Glomerular endothelial cell (primary cell): ENCODE results near the gene C8B. TPM values are rescaled to one million over a fixed set of nuclear protein-coding genes. Genes with fewer than 3 reads are reported as not detected.

Experiments used
- DNase-seq: peaks from one replicate; pipeline ENCODE4 v3.0.0-alpha.2; 2011; ENCODE audit warnings: low read depth, low spot score; ENCODE audit errors: extremely low read depth
- total RNA-seq: library from RNA; depleted of rRNA; stranded (reverse); fragments of >200 nt; gene quantifications from 2 replicates; pipeline ENCODE4 v1.2.3, GENCODE V29; 2015

C8B gene
- total RNA-seq, 1 donor from 2014 or later, result not detected

DNA sequence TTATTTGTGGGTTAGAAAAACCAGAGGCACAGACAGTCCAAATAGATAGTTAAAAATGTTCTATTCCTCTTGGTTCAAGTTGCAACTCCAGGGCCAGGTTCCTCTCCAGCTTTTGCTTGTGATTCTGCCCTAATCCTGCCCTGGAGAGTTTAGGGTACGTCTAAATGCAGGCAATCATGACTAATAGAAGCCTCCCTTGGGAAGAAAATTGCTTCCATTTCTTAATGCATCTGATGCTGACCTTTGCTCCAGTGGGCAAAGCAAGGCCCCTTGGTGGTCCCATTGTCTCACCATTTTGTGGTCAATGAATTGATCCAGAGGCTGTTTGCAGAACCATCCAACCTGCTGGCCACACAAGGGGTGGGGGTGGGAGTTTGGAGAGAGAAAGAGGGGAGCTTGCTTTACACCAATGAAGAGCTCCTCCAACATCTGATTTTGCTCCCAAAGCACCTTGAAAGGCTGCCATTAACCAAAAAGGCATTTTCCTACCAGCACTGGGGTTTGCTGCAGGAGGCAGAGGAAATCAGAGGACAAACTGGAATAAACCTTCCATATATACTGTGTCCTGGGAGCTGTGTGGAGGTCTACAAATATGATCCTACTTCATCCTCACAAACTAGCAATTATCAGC is 31.3 kb downstream of the C8B start:
- DNase-seq, result no peak

DNA sequence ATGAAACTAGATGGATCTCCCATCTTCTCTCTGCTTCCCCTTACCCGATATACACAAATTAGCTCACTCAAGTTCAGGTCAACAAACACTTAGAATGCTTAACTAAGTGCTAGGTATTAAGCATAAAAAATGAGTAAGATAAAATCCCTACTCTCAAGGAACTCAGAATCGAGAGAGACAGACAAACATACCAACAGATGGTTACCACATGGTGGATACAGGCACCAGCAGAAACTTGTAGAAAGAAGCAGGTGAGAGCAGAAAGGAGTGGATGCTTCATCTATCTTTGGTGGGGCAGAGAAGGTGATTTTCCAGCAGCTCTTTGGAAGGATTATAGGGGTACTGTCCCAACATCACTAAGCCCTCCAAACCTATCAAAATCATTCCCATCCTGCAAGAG is 32.2 kb downstream of the C8B start:
- no peak for DNase-seq

DNA sequence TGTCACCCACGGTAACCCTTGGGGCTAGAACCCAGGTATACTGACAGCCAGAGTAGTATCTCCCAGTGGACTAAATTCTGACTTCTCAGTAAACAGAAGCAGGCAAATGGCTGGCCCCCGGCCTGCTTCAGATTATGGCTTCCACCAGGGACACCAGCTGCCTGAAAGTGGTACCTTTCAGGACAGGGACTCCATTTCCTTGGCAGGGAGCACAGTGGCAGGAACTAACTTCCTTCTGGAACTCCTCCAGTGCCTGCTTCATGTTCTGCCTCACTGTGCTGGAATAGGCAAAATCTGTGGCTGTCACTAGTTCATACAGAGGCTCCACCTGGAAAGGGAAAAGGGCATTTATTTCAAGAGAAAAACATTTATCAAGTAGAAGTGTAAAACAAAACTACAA is 32.7 kb downstream of the C8B start:
- DNase-seq, result no peak

DNA sequence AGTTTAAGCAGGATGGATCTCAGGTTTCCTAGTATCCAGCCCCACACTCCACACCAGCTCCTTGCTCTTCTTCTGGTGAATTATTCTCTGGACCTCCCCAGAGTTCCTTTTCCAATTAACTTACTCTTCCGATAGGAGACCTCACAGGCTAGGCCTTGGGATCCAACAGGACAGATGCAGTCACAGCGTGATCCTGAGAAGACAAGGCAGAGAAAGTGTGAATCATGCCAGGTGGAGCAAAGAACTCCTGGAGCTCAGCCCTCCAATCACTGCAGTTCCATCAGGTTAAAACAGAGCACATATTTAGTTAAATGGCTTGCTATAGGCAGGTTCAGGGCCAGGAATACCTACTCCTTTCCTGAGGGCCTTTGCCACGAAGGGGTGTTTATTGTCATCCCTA is 34.1 kb downstream of the C8B start:
- DNase-seq, result no peak

DNA sequence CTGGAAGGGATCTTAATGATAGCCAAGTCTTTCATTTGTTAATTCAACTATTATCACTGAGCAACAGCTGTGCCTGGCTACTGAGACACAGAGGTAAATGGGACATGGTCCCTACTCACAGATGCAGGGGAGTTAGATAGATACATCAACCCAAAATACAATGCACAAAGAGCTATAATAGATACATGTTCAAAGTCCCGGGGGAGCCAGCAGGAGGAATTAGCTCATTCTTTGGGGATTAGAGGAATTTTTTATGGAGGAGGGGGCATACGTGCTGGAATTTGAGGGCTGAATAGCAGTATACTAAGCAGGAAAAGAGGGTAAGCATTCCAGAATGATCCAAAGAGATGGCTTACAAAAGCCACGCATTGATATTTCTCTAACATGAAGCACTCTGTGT is 34.6 kb downstream of the C8B start:
- no peak for DNase-seq

DNA sequence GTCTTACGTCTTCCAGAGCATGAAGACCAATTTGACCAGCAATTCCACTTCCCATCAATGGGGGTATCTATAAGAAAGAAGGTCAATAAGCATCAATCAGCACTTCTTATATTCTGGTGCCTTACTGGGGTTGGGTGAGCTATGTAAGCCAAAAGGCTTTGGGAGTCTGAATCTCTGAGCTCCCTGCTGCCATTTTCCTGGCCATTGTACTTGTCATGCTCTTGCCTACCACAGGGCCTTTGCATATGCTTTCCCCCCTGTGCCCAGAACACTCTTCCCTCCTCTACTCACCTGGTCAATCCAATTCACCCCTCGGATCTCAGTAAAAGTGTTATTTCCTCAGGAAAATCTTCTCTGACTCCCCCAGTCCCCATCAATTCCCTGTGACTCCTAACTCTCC is 36.3 kb downstream of the C8B start:
- DNase-seq, result no peak

DNA sequence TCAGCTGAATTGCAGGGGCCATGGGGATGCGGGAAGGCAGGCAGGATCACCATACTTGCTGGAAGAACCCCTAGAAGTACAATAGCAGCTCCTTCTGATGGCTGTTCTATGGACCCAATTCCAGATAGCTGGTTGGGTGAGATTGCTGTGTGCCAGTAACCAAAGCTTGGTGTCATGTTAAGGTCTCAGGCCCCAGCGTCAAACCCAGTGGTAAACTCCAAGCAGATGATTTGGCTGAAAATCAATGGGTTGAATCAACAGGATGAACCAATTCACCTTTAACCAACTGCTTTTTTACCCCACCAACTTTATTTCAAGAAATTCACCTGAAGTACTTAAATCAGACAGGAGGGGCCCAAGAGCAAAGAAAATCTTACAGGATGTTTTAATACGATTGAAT is 37.8 kb downstream of the C8B start:
- DNase-seq, result no peak

DNA sequence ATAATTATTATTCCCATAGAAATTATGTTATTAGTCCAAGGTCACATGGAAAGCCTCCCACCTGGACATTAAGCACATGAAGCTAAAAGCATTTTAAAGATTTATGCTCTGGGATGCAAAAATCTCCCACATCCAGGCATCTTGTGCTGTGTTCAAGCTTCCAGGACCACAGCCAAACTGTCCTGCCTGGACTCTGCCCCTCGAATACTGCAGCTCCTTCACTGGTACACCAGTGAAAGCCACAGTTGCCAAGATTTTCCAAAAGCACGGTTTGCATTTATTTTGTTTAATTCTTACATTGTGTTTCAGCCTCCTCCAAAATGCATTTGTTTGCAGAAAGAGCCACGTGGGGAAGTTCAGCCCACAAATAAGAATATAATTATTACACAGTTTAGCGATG is 38.6 kb downstream of the C8B start:
- DNase-seq, result no peak

DNA sequence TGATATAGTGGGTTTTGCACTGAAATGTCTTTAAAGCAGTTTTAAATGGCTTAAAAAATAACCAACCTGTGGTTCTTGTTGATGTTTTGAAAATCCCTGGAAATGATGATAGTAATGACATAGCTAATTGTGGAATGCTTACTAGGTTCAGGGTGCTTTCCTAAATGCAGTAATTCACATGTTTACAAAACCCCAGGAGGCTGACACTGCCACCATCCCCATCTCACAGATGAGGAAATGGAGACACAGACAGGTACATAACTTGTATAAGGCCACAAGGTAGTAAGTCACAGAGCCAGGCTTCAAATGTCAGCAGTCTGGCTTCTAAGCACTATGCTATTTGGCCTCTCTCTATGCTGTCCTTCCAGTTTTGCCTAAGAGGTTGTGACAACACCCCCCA is 40.6 kb downstream of the C8B start:
- no peak for DNase-seq

DNA sequence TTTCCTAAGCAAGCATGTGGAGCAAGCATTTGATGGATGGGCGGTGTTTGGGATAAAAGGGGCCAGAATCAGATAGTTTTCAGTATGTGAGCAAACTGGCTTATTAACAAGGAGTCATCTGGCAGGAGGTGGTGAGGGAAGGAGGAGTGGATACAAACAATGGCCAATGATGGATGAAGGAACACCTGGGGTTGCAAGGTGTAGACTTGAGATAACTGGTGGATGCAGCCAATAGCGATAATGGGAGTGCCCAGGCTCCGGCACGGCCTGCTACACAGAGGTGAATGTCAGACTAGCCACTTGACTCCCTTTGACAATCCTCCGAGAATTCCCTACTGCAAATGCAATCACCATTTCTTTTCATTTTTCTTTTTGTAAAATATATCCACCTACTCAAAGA is 41.7 kb downstream of the C8B start:
- DNase-seq, result no peak

DNA sequence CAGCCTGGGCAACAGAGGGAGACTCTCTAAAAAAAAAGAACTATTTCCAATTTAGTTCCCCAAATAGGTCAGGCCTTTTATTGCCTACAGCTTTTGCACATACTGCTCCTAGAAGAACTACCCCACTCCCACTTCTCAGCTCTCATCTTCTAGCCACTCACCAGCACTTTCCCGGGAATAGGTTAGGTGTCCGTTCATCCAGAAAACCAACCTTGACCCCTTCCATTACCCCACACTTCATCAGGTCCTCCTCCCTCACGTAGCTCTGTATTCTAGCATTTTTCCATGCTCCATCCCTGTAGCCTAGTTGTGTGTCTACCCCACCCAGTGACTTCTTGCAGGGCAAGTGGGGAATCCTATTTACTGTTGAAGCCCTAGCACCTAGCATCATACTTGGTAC is 42.6 kb downstream of the C8B start:
- no peak for DNase-seq

DNA sequence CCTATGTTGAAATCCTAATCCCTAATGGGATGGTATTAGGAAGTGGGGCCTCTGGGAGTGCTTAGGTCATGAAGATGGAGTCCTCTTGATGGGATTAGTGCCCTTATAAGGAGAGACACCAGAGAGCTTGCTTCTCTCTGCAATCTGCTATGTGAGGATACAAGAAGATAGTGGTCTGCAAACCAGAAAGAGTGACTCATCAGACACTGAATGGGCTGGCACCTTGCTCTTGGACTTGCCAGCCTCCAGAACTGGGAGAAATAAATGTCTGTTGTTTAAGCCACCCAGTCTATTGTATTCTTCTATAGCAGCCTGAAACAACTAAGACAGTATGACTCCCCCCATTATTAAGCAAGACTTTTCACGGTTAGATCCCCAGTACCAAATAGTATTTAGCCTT is 43.3 kb downstream of the C8B start:
- DNase-seq, result no peak

DNA sequence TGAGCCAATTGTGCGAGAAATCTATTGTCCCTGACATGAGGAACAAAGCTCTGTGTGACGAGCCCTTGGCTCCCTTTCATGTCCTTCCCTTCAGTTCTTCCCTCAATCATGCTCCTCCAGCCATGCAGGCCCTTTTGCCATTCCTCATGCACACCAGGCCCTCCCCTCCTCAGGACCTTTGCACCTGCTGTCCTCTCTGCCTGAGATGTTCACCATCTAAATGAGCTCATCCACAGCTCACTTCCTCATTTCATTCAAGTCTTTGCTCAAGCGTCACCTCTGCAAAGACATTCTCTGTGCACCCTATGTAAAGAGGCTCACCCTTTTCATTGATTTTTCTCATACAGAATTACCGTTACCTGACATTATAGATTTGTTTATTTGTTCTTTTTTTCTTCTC is 43.7 kb downstream of the C8B start:
- no peak for DNase-seq

DNA sequence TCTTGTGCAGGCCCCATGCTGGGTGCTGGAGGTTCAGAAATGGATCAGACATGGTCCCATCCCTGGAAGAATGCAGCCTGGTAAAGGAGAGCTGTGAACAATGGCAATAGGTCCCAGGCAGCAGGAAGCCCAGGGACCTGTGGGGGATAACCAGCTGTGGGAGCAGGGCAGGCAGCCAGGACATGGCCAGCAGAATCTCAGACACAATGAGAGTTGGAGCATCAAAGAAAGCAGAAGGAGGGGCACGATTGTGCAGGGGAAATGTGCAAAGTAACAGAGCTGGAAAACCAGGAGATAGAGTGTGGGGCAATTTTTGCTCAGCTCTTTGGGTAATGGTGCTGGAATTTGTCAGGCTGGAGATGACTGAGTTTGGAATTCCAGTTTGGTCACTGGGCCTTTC is 44.3 kb downstream of the C8B start:
- DNase-seq, result no peak

DNA sequence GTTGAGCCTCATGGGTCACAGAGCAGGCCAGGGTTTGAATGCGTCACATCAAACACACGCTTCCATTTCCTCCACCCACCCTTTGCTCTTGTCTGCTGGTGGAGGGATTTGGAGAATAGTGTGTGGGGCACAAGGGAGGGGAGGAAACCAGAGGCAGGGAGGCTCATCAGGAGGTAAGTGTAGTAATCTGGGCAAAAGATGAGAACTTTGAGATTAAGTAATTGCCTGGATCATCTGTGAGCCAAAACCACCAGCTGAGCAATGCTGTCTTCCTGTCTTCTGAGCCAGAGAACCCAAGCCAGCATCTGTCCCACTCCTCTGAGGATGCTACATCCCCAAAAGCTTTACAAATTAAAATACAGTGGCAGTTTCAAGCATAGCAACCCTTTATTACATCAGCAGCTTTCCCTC is 45.2 kb downstream of the C8B start:
- DNase-seq, result no peak

DNA sequence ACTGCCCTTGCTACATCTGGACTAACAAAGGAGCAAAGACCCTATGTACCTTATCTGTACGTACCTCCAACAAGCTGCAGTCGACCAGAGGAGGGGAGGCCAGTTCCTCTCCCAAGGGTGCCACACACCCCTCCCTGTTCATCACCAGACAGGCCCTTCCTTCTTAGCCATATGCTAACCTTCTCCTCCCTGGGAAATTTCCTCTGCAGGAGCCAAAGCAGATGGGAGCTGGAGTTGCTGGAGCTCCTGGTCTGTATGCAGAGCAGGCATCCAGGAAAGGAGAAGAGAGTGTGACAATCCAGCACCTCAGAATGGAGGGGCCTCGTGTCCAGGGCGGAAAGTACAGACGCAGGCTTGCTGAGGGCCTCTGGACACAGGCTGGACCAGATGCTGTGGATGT is 48.5 kb downstream of the C8B start:
- no peak for DNase-seq

DNA sequence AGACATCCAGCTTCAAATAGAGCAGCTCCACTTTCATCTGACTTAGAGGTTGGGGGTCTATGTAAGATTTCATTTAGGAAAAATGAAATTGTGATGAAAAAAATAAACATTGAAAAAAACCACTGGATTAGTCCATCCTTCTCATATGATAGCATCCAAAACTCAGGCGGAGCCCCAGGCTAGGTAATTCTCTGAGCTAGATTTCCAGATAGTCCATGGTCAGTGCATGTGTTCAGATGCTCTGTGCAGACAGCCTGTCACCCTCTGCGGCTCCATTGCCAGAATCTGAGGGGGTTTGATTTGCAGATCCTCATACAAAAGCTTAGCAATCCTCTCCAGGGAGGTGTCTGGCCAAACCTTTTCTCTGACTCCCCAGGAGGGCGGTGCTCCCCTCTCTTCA is 49.2 kb downstream of the C8B start:
- DNase-seq, result no peak

DNA sequence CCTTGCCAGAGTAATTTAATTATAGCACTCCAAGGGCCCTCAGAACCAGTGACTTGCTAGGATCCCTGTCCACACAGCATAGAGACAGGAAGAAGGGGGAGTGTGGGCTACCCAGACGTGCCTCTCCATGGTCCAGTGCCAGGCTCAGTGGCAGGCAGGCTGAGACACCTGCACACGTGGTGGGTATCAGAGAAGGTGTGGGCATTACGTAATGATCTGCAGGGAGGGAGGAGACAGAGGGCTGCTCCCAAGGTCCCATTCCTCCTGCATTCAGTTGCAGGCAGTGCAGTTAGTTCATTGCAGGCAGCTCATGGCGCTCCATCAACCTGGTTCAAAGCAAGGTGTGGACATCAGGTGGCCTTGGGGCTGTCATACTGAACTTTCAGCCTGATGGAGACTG is 49.9 kb downstream of the C8B start:
- no peak for DNase-seq

DNA sequence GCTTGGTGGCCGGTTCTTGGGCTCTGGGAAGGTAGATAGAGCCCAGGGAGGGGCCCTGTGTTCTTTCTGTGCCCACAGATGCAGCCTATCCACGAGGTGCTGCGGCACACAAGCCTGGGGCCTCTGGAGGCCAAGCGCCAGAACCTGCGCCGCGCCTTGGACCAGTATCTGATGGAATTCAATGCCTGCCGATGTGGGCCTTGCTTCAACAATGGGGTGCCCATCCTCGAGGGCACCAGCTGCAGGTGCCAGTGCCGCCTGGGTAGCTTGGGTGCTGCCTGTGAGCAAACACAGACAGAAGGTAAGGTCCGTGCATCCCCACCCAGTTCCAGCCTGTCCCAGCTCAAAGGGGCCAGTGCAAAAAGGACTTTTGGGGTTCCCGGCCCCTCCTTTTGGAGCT is 53.5 kb downstream of the C8B start:
- no peak for DNase-seq

DNA sequence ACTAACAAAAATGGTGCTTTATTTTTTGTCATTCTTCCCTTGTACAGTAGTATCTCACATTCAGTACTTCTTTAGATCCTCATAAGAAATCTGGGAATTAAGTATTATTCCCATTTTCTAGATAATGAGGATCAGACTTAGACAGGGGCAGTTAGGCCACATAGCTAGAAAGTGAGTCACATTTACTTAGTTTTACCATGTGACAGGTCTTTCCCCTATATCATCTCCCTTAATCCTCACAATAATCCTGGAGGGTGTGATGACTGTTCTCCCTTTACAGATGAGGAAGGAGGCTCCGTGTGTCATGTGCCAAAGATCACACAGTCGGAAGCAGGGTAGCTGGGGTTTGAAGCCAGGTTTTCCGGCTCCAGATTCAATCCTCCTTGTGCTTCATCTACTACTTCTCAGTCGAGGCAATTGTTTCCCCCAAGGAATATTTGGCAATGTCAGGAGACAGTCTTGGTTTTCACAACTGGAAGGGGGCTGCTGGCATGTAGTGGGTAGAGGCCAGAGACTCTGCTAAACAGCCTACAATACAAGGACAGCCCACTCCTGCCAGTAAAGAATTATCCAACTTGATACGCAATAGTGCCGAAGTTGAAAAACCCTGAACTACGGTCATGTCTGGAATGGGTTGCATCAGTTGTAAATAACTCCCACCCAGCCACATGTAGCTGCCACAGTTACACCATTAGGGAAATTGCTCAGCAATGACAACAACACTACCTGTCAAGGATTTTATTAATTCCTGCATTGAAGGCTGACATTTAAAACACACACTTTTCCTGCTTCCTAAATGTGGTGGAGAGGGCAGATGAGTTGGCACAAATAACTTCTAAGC is 54.5 kb downstream of the C8B start:
- DNase-seq, result no peak

DNA sequence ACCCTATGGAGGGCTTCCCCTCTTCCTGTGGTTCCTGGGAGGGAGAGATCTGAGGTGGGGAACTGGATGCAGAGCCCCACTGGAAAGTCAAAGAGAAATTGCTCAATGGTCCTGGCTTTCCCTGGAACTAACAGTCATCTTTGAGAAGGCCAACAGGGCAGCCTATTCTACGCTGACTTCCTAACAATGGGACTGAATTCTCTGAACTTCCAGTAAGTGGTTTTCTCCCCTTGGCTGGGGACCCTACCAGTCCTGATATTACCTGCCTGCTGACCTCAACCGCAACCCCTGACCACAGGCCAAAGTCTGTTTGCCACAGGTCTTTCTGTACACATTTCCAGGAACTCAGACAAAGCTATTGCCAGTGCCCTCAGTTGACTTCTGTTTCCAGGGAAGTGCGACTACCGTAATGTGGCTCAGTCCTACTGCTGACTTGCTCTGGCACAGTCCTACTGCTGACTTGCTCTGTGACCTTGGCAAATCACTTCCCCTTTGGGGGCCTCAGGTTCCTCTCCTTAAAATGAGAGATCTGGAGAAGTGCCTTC is 55.3 kb downstream of the C8B start:
- DNase-seq, result no peak

DNA sequence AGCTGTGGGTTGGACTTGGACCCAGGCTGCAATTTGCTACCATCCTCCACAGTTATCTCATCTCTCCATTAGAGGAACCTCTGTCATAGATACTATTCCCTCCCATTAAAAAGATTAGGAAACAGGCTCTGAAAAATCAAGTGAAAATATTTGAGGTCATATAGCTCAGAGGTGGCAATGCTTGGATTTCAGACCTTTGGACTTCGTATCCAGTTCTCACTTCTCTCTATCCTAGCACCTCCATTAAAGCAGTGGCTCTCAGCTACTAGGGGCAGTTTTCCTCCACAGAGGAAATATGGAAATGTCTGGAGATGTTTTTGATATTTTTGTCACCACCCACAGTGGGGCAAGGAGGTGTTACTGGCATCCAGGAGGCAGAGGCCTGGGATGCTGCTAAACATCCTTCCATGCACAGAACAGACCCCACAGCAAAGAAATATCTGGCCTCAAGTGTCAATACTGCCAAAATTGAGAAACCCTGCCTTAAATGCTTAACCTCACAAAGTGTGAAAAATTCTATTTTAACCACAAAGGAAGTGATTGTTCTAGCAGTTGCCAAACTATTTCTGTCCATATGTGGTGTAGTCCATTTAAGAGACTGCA is 57.1 kb downstream of the C8B start:
- no peak for DNase-seq
